Measurements from ENCODE around the gene CCDC77.

CCDC77 gene

GRCh38 chr12:452667-453210 is 51.3 kb downstream of the CCDC77 start:
- no peak for DNase-seq

DNA sequence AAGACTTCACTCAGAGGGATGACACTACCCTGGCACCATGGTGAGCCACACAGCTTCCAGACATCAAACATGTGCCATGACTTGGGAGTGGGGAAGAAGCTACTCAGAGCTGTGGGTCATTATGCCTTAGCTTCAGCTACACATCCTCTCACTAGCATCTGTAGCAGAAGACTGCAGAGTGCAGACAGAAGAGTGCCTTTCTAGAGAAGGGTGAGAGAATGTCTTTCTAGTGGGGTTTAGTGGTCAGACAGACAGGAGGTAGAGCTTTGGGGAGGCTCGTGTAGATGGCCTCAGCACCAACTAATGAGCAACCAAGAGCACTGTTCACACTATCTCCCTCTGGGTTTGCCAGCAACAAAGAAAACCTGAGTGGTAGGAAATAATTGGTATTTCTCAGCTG is 53.4 kb downstream of the CCDC77 start:
- no peak for DNase-seq

GRCh38 chr12:455821-456220 is 54.4 kb downstream of the CCDC77 start:
- no peak for DNase-seq

- no peak for DNase-seq
Measured at GRCh38 chr12:457676-458075, 56.2 kb downstream of the CCDC77 start.

DNA sequence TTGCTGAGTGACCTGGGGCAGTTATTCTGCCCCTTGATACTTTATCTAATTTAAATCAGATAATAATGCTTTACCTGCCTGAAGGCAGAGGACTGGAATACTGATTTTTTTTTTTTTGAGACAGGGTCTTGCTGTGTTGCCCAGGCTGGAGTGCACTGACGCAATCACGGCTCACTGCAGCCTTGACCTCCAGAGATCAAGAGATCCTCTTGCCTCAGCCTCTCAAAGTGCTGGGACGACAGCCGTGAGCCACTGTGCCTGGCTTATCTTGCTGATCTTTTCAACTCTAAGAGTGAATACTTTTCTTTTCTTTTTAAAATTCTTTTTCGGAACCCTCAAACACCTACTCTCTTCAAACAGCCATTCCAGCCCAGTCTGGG is 57.6 kb downstream of the CCDC77 start:
- no peak for DNase-seq

- no peak for DNase-seq
Measured at GRCh38 chr12:459430-460258, 58.2 kb downstream of the CCDC77 start, which contains the start of gene B4GALNT3. Gene B4GALNT3, plus strand, starts transcription at chr12:459939. Its CDS starts 438 bp downstream, at chr12:460377.

DNA sequence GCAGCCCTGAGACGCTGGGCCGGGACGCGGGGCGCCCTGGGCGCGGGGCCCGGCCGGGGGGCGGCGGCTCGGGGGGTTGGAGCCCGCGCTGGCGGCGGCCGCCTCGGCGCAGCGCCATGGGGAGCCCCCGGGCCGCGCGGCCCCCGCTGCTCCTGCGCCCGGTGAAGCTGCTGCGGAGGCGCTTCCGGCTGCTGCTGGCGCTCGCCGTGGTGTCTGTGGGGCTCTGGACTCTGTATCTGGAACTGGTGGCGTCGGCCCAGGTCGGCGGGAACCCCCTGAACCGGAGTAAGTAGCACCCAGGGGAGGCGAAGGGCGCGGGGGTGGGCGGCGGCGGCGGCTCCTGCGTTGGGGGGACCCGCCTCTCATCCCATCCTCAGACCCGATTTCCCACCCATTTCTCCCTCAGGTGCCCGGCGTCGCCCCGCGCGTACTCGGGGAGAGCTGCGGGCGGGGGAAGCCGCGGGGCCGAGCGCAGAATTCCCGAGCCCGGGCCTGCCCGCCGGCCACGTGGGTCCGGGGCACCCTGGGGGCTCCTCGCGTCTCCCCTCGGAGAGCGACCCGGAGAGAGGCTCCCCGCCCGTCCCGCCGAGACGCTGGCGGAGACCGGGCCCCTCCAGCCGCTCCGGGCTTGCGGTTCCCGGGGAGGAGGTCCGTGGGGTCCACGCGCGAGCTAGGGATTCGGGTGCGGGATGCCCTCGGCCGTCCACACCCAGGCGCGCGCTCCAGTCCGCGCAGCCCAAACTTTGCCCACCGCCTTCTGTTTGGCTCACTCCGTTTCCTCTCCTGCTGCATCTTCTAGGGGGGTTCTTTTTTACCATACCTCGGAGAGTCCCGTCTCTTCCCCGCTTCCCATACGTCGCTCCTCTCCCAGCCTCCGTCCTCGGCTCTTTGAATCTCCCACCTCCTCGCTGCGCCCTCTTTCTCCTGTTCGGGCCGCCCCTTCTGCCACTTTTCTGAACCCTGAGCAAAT is 59.1 kb downstream of the CCDC77 start:
- no peak for DNase-seq

- DNase-seq: no peak
Measured at GRCh38 chr12:461425-461824, 60.0 kb downstream of the CCDC77 start.

DNA sequence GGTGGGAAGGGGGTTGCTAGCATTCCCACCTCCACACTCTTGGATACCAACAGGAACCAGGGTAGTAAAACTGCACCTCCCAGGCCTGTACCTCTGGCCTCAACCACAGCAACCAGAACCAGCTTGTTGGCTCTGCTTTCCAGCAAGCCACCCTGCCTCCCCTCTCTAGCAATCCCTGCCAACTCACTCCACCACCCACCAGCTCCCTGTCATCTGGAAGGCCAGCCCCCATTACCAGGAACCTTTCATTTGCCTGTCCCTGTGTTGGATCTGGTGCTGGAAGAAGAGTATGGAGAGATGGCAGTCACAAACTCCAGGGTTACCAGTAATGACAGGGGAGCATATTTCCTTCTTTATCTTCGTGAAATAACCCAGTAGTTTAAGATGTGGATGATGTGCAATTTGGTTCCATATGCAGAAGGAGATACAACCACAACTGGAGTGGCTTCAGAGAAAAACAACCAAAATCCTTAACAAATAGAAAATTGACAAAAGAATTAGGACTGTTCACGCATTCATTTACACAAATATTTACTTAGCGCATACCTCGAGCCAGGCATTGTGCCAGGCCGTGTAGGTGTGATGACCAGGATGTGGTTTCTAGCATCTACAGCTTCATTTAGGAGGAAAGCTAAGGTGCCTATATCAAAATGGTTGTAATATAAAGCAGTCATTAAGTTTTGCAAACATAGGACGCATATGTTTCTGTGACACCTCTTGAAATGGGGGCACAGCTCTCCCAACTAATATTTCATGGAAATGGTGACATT is 61.7 kb downstream of the CCDC77 start:
- no peak for DNase-seq

GRCh38 chr12:464484-465267 is 63.2 kb downstream of the CCDC77 start:
- no peak for DNase-seq

DNA sequence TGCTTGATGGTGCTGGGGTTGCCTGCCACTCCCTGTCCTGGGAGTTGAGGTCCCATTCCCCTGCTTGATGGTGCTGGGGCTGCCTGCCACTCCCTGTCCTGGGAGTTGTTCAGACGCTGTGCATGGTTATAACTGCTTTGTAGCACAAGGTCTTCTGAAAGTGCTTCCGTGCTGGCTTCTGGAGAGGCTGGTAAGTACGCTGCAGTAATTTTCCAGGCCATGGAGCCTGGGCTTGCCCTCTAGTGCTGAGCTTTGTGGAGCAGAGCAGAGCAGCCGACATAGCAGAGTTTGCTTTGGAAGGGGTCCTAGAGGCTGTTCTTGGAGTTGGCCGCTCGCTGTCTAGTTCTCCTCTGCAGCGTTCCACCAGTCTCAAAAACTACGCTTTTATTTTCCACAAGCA is 64.6 kb downstream of the CCDC77 start:
- no peak for DNase-seq

GRCh38 chr12:466762-467161 is 65.3 kb downstream of the CCDC77 start:
- DNase-seq: no peak

- DNase-seq: no peak
Measured at GRCh38 chr12:467591-467990, 66.1 kb downstream of the CCDC77 start.

GRCh38 chr12:468671-469389 is 67.4 kb downstream of the CCDC77 start:
- DNase-seq: no peak

DNA sequence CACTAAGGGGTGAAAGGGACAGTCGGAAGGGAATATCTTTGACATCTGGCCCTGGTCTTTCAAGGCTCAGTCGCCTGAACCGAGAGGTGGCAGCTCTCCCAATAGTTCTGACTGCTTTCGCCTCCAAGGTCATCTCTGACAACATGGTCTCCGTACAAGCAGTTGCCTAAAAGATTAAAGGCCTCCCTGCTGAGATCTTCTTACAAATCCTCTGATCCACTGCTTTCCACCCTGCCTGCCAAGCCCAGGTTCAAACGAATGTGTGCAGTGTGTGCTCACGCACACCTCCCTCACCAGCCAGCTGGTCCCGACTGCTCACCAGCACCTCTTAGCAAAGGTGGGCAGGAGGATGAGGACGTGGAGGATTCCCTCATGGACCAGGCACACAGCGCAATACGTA is 68.7 kb downstream of the CCDC77 start:
- DNase-seq: no peak

- DNase-seq: no peak
Measured at GRCh38 chr12:473198-473597, 71.8 kb downstream of the CCDC77 start.

DNA sequence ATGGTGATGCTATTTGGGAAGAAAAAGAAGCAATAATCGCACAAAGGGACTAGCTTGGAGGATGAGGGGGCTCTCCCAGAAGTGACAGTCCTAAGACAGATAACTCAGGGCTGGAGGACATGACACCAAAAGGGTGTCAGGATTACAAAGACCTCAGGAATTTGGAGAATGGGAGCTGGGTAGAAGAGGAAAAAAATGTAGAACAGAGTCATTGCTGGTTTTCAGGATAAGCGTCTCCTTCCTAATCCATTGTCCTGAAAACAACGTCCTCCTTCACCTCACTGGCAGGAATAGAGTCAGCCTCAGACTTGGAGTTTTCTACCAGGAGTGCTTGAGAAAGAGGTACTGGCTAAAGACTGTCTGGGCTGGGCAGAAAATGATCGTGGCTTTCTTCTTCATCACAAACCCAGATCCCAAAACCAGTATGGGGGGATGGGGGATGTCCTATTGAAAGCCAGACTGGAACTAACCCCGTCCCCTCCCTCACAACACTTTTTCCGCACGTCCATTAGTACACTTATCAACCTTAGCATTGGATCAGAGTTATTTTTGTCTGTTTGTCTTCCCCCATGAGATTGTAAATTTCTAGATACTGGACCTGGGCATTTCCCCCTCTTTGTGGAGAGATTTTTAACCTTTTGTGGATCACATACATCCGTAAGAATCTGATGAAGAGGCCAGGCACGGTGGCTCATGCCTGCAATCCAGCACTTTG is 72.6 kb downstream of the CCDC77 start:
- peak; percentile 67 for DNase-seq

- DNase-seq: no peak
Measured at GRCh38 chr12:475286-475685, 73.8 kb downstream of the CCDC77 start.

DNA sequence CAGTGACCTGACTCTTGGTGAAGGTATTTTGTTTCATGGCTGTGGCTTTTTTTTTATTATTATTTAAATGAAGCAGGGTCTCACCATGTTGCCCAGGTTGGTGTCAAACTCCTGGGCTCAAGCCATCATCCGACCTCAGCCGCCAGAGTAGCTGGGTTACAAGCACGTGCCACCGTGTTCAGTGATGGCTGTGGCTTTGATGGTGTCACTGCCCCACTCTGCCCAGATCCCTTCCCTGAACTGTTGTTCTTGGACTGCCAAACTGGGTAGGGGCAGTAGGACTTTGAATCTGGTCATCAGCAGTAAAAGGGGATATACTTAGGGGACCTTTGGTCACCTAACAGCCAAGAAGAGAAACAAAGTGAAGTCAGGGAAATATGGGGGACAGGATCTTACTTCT is 77.7 kb downstream of the CCDC77 start:
- no peak for DNase-seq
